C4-2B (cell line): ENCODE data around the gene CHCHD1.

Experiments used
- CTCF ChIP-seq: fragments of 450-650 bp; conservative IDR thresholded peaks from 2 replicates; pipeline ENCODE4 v1.5.1; 2017; ENCODE audit warnings: mild to moderate bottlenecking
- ZFX ChIP-seq: fragments of 450-650 bp; IDR thresholded peaks from 2 replicates; pipeline ENCODE4 v1.6.1; 2017

DNA sequence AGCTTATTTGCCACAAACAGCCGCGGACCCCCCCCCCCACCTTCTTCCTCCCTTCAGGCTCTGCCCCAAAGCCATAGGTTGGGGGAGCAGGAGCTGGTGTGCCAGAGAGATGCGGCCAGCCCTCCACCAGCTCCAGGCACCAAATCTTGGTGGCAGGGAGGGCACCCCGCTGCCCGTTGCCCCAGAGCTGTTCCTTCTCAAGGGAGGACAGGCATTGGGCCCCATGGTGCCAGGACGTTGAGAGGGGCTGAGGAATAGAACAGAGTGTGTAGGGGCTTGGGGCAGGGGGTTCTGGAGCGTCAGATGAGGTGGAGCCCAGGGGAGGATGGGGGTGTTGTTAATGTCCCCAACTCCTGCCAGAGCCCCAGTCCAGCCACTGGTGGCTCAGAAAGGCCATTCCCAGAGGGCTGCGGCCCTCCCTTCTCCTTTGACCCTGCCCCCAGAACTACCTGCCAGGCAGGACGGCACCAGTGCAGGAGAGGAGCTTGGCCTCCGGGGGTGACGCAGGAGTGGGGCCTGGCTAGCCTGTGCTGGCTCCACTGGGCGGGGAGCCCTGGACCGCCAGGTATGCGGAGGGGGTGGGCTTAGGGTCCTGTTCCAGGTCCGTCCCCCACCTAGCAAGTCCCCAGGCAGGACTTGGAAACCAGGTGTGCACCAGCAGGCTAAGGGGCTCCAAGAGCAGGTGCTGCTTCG is 47.7 kb upstream of the CHCHD1 start:
- no peak for TF ChIP-seq CTCF
- no peak for TF ChIP-seq ZFX
